K562 (cell line): ENCODE data around the gene MAP3K19. TPM values are rescaled to one million over a fixed set of nuclear protein-coding genes. Genes with fewer than 3 reads are reported as not detected.
A peak's percentile ranks its signal among the peaks of the same experiment; 100 is the strongest.

ENCODE experiments used
- BRD9 ChIP-seq: fragments of 450-650 bp; IDR thresholded peaks from 2 replicates; pipeline ENCODE4 v1.6.1; 2018; ENCODE audit warnings: low read depth; ENCODE audit not compliant: partially characterized antibody
- CC2D1A ChIP-seq: fragments of 450-650 bp; IDR thresholded peaks from 2 replicates; pipeline ENCODE4 v1.6.1; 2017; ENCODE audit warnings: mild to moderate bottlenecking
- CREM ChIP-seq: IDR thresholded peaks from 2 replicates; pipeline ENCODE4 v1.6.1; 2014; ENCODE audit warnings: antibody characterized with exemption, low read depth
- EWSR1 ChIP-seq: fragments of 450-650 bp; IDR thresholded peaks from 2 replicates; pipeline ENCODE4 v1.6.1; 2018; ENCODE audit warnings: borderline replicate concordance, mild to moderate bottlenecking, low read depth, moderate library complexity; ENCODE audit not compliant: partially characterized antibody
- GATAD2B ChIP-seq: fragments of 450-650 bp; IDR thresholded peaks from 2 replicates; pipeline ENCODE4 v1.6.1; 2017; ENCODE audit warnings: mild to moderate bottlenecking, borderline replicate concordance
- IFI16 ChIP-seq: fragments of 250-450 bp; sonication (Bioruptor Pico); IDR thresholded peaks from 2 replicates; pipeline ENCODE4 v2.1.2; 2022; ENCODE audit warnings: mild to moderate bottlenecking, inconsistent platforms
- LCOR ChIP-seq: sonication (generic); formaldehyde crosslinking; IDR thresholded peaks from 2 replicates; pipeline ENCODE4 v1.8.0; 2022; ENCODE audit warnings: mild to moderate bottlenecking, missing genetic modification reagents
- MAFK ChIP-seq: IDR thresholded peaks from 2 replicates; pipeline ENCODE4 v1.6.1; 2011; ENCODE audit warnings: low read length, improper control_type of control experiment
- MBD2 ChIP-seq: sonication (generic); IDR thresholded peaks from 2 replicates; pipeline ENCODE4 v1.6.1; 2016; ENCODE audit warnings: low read depth, borderline replicate concordance
- MIER1 ChIP-seq: fragments of 450-650 bp; IDR thresholded peaks from 2 replicates; pipeline ENCODE4 v1.6.1; 2016; ENCODE audit warnings: antibody characterized with exemption, mild to moderate bottlenecking, low read depth
- NFXL1 ChIP-seq: fragments of 450-650 bp; formaldehyde crosslinking; IDR thresholded peaks from 2 replicates; pipeline ENCODE4 v1.4.0; 2021; ENCODE audit warnings: mild to moderate bottlenecking
- NR2F6 ChIP-seq: fragments of 450-650 bp; formaldehyde crosslinking; IDR thresholded peaks from 2 replicates; pipeline ENCODE4 v1.4.0; 2020; ENCODE audit warnings: mild to moderate bottlenecking
- POLR2H ChIP-seq: IDR thresholded peaks from 2 replicates; pipeline ENCODE4 v1.6.1; 2016; ENCODE audit warnings: missing genetic modification characterization, low read depth, mild to moderate bottlenecking, control low read depth, missing compliant biosample characterization, moderate library complexity
- RBM39 ChIP-seq: fragments of 200-400 bp; formaldehyde crosslinking; optimal IDR thresholded peaks from 2 replicates; pipeline ENCODE3; 2018; ENCODE audit warnings: low read depth, low read length
- SFPQ ChIP-seq: fragments of 200-400 bp; formaldehyde crosslinking; IDR thresholded peaks from 2 replicates; pipeline ENCODE4 v1.6.1; 2017; ENCODE audit warnings: mild to moderate bottlenecking, low read depth, low read length, moderate library complexity
- SNIP1 ChIP-seq: fragments of 450-650 bp; IDR thresholded peaks from 2 replicates; pipeline ENCODE4 v1.7.1; 2017; ENCODE audit warnings: low read depth, mild to moderate bottlenecking
- TAL1 ChIP-seq: fragments of 450-650 bp; IDR thresholded peaks from 2 replicates; pipeline ENCODE4 v1.6.1; 2016; ENCODE audit warnings: mild to moderate bottlenecking
- THRA ChIP-seq: fragments of 450-650 bp; IDR thresholded peaks from 2 replicates; pipeline ENCODE4 v1.6.1; 2017; ENCODE audit warnings: mild to moderate bottlenecking, moderate library complexity
- ZBTB1 ChIP-seq: sonication (generic); formaldehyde crosslinking; IDR thresholded peaks from 2 replicates; pipeline ENCODE4 v1.8.1; 2023; ENCODE audit warnings: missing genetic modification reagents, low read depth, mild to moderate bottlenecking, borderline replicate concordance
- ZBTB43 ChIP-seq: sonication (generic); formaldehyde crosslinking; IDR thresholded peaks from 2 replicates; pipeline ENCODE4 v1.8.0; 2023; ENCODE audit warnings: mild to moderate bottlenecking, missing genetic modification reagents
- ZBTB7A ChIP-seq: IDR thresholded peaks from 2 replicates; pipeline ENCODE4 v1.6.1; 2011; ENCODE audit warnings: low read depth, mild to moderate bottlenecking, low read length, moderate library complexity, borderline replicate concordance; ENCODE audit not compliant: control insufficient read depth
- ZNF398 ChIP-seq: fragments of 250-450 bp; sonication (Bioruptor Pico); IDR thresholded peaks from 2 replicates; pipeline ENCODE4 v1.8.0; 2021; ENCODE audit warnings: moderate library complexity, mild to moderate bottlenecking, inconsistent platforms
- polyA plus RNA-seq, 8 experiments: library from polyadenylated mRNA; depleted of rRNA in 4 of 8; stranded (reverse) in 5 of 8; unstranded in 3 of 8; fragments of >200 nt; fragmentation: Nextera tagmentation in 2 of 8; fragmentation: Illumina TruSeq in 1 of 8; extraction: Ambion mirVana in 2 of 8; extraction: Trizol in 1 of 8; gene quantifications; 2 replicates each; pipeline versions ENCODE4 v1.2.1 to v1.2.3, GENCODE V29; 2011 to 2014; ENCODE audit warnings: inconsistent platforms in 1 of 8, missing spikeins in 1 of 8
- total RNA-seq, 7 experiments: library from RNA; depleted of rRNA in 6 of 7; stranded (reverse); fragments of >200 nt in 6 of 7; fragmentation: Illumina TruSeq in 2 of 7; extraction: Trizol in 2 of 7; gene quantifications; 2 replicates each; pipeline versions ENCODE4 v1.2.1 to v1.2.3, GENCODE V29; 2011 to 2021; ENCODE audit warnings: low replicate concordance in 1 of 7

Gene MAP3K19
- total and polyA plus RNA-seq, 9 of the 15 experiments (the other 6 are each of a cell fraction or from before 2014, with no cell fraction given), result 0.29 TPM; not detected in 8

- peak; percentile 91 for TF ChIP-seq POLR2H (tag)
- TF ChIP-seq MIER1, result no peak
- TF ChIP-seq NFXL1 (CRISPR knock-in tag), result 0 out of 2 replicates have a peak, but pooled peaks have one; percentile 39
- TF ChIP-seq THRA, result no peak
- TF ChIP-seq ZNF398, result no peak
- TF ChIP-seq ZBTB7A, result peak; percentile 71; the same call in 1 of the 2 replicates
- no peak; the same call in 1 of the 2 replicates for TF ChIP-seq TAL1
- TF ChIP-seq SFPQ, result no peak
- TF ChIP-seq ZBTB43 (CRISPR knock-in tag), result peak; percentile 57; the same call in 1 of the 2 replicates
- no peak for TF ChIP-seq IFI16
- TF ChIP-seq RBM39, result no peak
- TF ChIP-seq MBD2, result 0 out of 2 replicates have a peak, but pooled peaks have one; percentile 57
- TF ChIP-seq CC2D1A, result no peak
- peak; percentile 97 for TF ChIP-seq ZBTB1
- TF ChIP-seq LCOR (CRISPR knock-in tag), result peak; percentile 69; the same call in 1 of the 2 replicates
- TF ChIP-seq SNIP1, result no peak
- 0 out of 2 replicates have a peak, but pooled peaks have one; percentile 5 for TF ChIP-seq MAFK
- peak; percentile 76 for TF ChIP-seq CREM
- no peak for TF ChIP-seq EWSR1
- TF ChIP-seq NR2F6 (CRISPR knock-in tag), result no peak
- no peak for TF ChIP-seq GATAD2B
- TF ChIP-seq BRD9, result peak; percentile 84
These were observed 5.0 kb upstream of the MAP3K19 start, which contains the start of gene RAB3GAP1 (continued) for GRCh38 chr2:135052042-135052876.
